IPS DF 6.9 (cell line): Measurements from ENCODE around the gene VPS54.
"Not testable (repeated sequence)": the region's sequence is repeated elsewhere in the genome, so short reads cannot be mapped to it uniquely, and the experiment has no call there.

Experiments
- DNase-seq: peaks from one replicate; pipeline ENCODE4 v3.0.0-alpha.2; 2013; ENCODE audit warnings: low read depth, low spot score
- H3K27ac ChIP-seq: one replicate; pipeline ENCODE4 v1.5.1; 2013; ENCODE audit warnings: low read length, control low read depth
- H3K27me3 ChIP-seq: 2 replicates; pipeline ENCODE4 v1.6.1; 2013; ENCODE audit warnings: mild to moderate bottlenecking, low read length; ENCODE audit not compliant: control insufficient read depth, insufficient read depth
- H3K36me3 ChIP-seq: 2 replicates; pipeline ENCODE4 v1.6.1; 2013; ENCODE audit warnings: low read length; ENCODE audit not compliant: control insufficient read depth, insufficient read depth
- H3K4me1 ChIP-seq: 2 replicates; pipeline ENCODE4 v1.6.1; 2013; ENCODE audit warnings: low read length; ENCODE audit not compliant: control insufficient read depth, insufficient read depth
- H3K4me3 ChIP-seq: 2 replicates; pipeline ENCODE4 v1.5.1; 2013; ENCODE audit warnings: mild to moderate bottlenecking, low read length
- H3K9me3 ChIP-seq: 2 replicates; pipeline ENCODE4 v1.6.1; 2013; ENCODE audit warnings: low read length, inconsistent platforms; ENCODE audit not compliant: control insufficient read depth, insufficient read depth
- WGBS: extraction: QIAGEN DNeasy Blood & Tissue Kit; methylation state at CpG from one replicate; pipeline ENCODE4 v1.1.7; 2013; ENCODE audit warnings: mixed read lengths, missing lambda C conversion rate; ENCODE audit not compliant: insufficient read length, insufficient coverage; 5-methylcytosine and 5-hydroxymethylcytosine counted together

VPS54 gene

DNA sequence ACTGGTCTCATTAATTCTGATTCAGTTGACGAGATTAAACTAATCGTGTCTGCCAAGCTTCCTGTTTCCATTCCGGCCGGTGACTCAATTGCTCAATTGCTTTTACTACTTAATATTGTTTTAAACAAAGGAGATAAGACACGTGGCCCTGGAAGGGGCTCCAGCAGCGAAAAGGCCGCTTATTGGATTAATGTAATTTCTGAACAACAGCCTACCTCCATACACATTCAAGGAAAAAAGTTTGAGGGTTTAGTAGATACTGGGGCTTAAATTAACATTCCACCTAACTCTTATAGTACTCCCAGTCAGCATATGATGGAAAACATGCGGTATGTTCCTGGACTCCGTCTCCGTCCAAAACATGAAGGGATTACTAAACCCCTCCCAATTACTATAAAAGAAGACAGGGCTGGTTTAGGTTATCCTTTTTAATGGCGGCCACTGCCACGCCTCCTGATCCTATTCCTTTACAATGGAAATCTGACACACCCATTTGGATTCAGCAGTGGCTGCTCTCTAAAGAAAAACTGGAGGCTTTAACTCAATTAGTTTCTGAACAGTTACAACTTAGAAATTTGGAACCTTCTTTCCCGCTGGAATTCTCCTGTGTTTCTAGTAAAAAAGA lies 27.1 kb downstream of the VPS54 start:
- no peak for DNase-seq
- H3K27me3 ChIP-seq, result no peaks in the 10 kb centered on the region
- H3K36me3 ChIP-seq, result no peaks in the 10 kb centered on the region
- H3K4me1 ChIP-seq, result no peaks in the 10 kb centered on the region
- no peak overlapping the region for H3K4me3 ChIP-seq
- no peaks in the 10 kb centered on the region; the same call in 1 of the 2 replicates for H3K9me3 ChIP-seq
- no peak overlapping the region for H3K27ac ChIP-seq
- no CpG with 5 or more reads among the region's 13 CpGs for WGBS

DNA sequence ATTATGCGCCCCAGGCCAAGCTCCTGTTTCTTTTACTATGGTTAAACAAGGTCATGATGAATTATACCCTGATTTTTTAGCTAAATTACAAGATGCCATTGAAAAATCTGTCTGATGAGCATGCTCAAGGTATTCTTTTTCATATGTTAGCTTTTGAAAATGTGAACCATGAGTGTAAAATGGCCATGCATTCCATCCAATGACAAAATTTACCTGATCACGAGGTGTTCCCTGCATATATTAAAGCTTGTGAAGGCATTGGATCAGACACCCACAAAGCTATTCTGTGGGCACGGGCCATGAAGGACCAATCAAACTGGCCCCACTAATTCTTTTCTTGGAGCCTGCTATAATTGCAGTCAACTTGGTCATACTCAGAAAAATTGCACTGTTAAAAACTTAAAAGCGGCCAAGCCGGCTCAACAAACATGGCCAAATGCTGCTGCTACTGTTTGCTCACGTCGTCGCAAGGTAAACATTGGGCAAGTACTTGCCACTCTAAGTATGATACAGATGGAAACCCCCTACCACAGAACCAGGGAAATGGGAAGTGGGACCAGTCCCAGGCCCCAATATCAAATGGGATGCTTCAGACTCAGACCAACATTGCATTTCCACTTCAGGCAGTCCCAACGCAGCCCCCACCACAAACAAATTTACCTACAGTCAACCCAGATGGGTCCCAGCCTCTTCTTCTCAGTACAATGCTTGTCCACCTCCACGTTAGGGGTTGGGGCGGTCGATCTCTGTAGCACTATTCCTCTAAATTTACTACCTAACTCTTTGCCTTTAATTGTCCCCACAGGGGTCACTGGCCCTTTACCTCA lies 27.8 kb downstream of the VPS54 start:
- H3K4me1 ChIP-seq, H3K27me3 ChIP-seq: not testable (repeated sequence)

DNA sequence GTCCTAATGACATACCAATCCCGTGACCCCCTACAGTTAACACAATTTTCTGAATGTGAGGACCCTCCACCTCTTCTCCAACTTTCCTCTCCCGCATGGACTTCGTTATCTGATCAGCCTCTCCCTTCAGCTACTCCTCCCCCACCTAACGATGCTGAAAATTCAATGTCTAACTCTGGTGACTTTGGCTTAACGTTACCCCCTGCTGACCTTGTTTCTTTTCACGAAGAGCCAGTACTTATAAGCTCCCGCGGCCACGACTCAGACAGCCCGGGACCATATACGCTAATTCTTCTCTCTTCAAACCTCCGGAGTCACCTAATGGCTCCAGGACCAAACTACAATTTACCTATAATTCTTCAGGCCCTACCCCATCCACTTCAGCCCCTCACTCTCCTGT lies 29.2 kb downstream of the VPS54 start:
- Histone ChIP-seq H3K4me3 (no peak overlapping the region), H3K27me3 (no peaks in the 10 kb centered on the region), H3K27ac (no peak overlapping the region), H3K4me1 (no peaks in the 10 kb centered on the region), H3K36me3 (no peaks in the 10 kb centered on the region), H3K9me3 (no peaks in the 10 kb centered on the region; the same call in 1 of the 2 replicates)
- no peak for DNase-seq
- WGBS, result no CpG with 5 or more reads among the region's 12 CpGs

More for the DNA sequence above, 27.8 kb downstream of the VPS54 start:
- H3K36me3 ChIP-seq, H3K9me3 ChIP-seq, H3K4me3 ChIP-seq, H3K27ac ChIP-seq, DNase-seq: not testable (repeated sequence)
- WGBS, result no CpG with 5 or more reads among the region's 12 CpGs

DNA sequence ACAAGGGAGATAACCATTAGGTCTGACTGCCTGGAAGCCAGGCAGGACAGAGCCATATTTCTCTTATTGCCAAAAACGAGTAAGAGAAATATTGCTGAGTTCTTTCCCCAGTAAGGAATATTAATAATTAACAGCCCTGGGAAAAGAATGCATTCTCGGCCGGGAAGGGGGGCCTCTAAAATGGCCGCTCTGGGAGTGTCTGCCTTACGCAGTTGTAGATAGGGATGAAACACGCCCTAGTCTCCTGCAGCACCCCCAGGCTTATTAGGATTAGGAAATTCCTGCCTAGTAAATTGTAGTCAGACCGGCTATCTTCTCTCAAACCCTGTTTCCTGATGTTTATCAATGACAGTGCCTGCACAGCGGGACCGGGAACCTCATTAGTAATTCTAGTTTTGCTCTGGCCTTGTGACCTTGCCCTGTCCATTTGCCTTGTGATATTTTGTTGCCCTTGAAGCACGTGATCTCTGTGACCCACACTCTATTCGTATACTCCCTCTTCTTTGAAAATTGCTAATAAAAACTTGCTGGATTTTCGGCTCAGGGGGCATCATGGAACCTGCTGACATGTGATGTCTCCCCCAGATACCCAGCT lies 30.3 kb downstream of the VPS54 start:
- H3K4me3 ChIP-seq, H3K27ac ChIP-seq, DNase-seq, H3K9me3 ChIP-seq, H3K27me3 ChIP-seq, H3K36me3 ChIP-seq, H3K4me1 ChIP-seq: not testable (repeated sequence)
- no CpG with 5 or more reads among the region's 12 CpGs for WGBS

DNA sequence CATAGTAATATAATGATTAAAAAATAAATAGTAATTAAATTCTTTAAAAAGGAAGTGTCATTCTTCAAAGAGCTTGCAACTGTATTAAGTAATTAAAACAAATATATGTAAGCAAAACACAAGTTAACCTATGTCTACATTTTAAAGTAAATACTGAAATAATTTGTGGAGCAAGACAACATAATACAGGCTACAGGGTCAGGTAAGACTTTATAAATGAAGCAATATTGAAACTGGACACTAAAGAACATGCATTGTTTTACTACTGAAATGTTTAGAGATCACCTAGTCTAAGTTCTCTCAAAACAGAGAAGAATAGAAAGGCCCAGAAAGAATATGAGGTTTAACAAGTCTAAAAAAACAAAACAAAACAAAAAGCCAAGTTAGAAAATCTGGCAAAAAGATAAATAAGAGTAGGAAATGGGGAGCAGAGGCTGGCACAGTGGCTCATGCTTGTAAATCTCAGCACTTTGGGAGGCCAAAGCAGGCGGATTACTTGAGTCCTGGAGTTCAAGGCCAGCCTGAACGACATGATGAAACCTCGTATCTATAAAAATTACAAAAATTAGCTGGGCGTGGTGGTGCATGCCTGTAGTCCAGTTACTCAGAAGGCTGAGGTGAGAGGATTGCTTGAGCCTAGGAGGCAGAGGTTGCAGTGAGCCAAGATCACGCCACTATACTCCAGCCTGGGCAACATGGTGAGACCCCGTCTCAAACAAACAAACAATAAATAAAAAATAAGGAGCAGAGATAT lies 34.4 kb downstream of the VPS54 start:
- Histone ChIP-seq H3K4me1 (no peaks in the 10 kb centered on the region), H3K9me3 (no peaks in the 10 kb centered on the region; the same call in 1 of the 2 replicates), H3K27me3 (no peaks in the 10 kb centered on the region), H3K4me3 (no peak overlapping the region), H3K36me3 (no peaks in the 10 kb centered on the region), H3K27ac (no peak overlapping the region)
- no peak for DNase-seq
- WGBS, result no CpG with 5 or more reads among the region's 6 CpGs

DNA sequence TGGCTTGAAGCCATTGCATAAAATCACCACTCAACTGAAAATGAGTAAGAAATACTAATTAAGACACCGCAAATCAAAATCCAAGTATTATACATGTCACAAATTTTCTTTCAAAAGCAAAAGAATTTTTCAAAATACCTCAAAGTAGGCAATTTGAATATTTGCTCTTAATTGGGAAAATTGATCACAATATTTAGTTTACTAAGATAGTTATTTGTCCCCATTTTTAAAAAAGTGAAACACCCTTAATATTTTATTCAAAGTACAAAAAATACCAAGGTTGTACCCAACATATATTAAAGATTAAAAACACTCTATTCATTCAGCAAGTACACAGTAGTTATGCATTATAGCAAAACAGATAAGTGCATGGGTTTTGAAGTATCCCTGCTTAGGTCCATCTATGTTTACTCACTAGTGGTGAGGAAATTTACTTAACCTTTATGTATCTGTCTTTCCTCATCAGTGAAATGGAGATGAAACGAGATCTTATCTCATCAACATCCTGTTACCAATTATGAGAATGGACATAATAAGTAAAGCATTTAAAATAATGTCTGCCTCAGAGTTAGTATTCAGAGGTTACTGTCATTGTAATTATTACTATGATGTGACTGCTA lies 35.1 kb downstream of the VPS54 start:
- Histone ChIP-seq H3K27me3 (no peaks in the 10 kb centered on the region), H3K4me3 (no peak overlapping the region), H3K9me3 (no peaks in the 10 kb centered on the region; the same call in 1 of the 2 replicates), H3K36me3 (no peaks in the 10 kb centered on the region), H3K4me1 (no peaks in the 10 kb centered on the region), H3K27ac (no peak overlapping the region)
- no peak for DNase-seq
- WGBS, result no CpG with 5 or more reads among the region's 2 CpGs

DNA sequence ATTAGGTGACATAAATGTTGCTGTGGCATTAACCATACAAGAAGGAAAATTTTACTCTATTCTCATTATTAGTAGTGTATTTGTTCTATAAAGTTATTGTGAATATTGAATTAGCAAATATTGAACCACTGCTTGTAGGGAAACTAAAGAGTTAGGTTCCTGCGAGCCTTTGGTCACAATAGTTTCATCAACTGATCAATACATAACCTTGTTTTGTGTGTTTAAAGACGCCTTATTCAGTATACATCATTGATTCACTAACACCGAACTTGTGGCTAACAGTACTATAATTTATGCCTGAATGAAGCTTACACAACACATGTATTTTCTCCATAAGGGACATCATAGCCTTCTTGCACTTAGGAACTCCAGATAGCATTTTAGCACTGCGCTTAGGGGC lies 36.9 kb downstream of the VPS54 start:
- H3K27ac ChIP-seq, result no peak overlapping the region
- H3K4me1 ChIP-seq, result no peaks in the 10 kb centered on the region
- H3K4me3 ChIP-seq, result no peak overlapping the region
- no peaks in the 10 kb centered on the region for H3K9me3 ChIP-seq
- no peak for DNase-seq
- H3K36me3 ChIP-seq, result no peaks in the 10 kb centered on the region
- WGBS, result no CpG with 5 or more reads among the region's 4 CpGs
- H3K27me3 ChIP-seq, result no peaks in the 10 kb centered on the region

DNA sequence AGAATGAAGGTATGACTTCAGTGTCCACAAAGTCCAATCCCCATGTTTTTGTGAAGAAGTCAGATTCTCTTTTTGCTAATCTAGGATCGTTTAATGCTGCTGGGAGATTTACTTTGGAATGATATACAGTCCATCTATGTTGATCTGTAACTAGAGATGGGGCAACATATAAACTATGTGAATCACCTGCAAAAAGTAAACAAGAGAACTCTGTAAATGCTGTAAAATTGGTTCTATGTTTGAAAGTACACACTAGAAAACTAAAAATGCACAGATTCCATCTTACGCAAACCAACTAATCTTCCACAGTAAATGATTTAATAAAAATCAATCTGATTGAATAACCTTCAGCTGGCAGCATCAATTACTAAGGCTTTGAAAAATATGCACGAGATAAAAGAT lies 37.5 kb downstream of the VPS54 start:
- H3K27ac ChIP-seq, result no peak overlapping the region

DNA sequence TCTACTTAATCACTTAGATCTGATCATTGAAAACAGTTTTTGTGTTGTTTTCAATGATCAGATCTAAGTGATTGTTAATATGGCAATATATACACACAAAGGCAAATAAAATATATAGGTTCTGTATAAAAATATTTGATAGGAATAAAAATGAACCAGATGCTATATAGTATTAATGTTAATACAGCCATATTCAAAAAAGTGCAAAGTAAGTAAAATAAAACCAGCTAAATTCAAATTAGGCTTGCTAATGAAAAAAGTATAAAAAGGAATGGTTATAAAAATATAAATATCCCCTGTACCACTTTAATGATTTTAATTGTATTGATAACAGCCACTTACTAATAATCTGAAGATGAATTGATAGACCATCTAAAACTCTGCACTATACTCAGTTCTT lies 38.4 kb downstream of the VPS54 start:
- H3K4me1 ChIP-seq, result no peaks in the 10 kb centered on the region
- H3K9me3 ChIP-seq, result no peaks in the 10 kb centered on the region
- H3K27ac ChIP-seq, result no peak overlapping the region
- no peaks in the 10 kb centered on the region for H3K27me3 ChIP-seq
- H3K4me3 ChIP-seq, result no peak overlapping the region
- no peak for DNase-seq
- H3K36me3 ChIP-seq, result no peaks in the 10 kb centered on the region

More for the DNA sequence above, 37.5 kb downstream of the VPS54 start:
- no peak for DNase-seq
- H3K27me3 ChIP-seq, result no peaks in the 10 kb centered on the region
- H3K9me3 ChIP-seq, result no peaks in the 10 kb centered on the region
- no peaks in the 10 kb centered on the region for H3K4me1 ChIP-seq
- no peaks in the 10 kb centered on the region for H3K36me3 ChIP-seq
- H3K4me3 ChIP-seq, result no peak overlapping the region
- no CpG with 5 or more reads among the region's 3 CpGs for WGBS

DNA sequence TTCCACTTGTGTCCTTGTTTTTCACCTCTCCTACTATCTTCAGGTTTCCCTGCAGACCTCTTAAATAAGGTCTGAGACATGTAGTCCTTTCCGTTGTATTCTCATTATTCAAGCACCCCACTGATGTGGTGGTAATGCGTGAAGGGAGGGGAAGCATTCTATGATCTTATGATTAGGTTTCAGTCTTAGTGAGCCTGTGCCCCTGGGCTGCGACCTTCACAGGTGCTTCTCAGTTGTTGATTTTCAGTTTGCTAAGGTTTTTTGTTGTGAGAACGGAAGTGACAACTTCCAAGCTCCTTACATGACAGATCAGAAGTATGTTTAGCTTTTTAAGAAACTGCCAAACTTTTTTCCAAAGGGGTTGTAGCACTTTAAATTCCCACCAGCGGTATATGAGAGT lies 41.3 kb downstream of the VPS54 start:
- H3K27me3 ChIP-seq, result no peaks in the 10 kb centered on the region
- H3K4me3 ChIP-seq, result no peak overlapping the region
- WGBS, result no CpG with 5 or more reads among the region's 5 CpGs
- H3K9me3 ChIP-seq, result no peaks in the 10 kb centered on the region
- no peak for DNase-seq
- H3K27ac ChIP-seq, result no peak overlapping the region
- no peaks in the 10 kb centered on the region for H3K4me1 ChIP-seq
- H3K36me3 ChIP-seq, result no peaks in the 10 kb centered on the region
